Measurements from ENCODE around the gene NOTCH3. TPM values are rescaled to one million over a fixed set of nuclear protein-coding genes. Genes with fewer than 3 reads are reported as not detected.

Gene NOTCH3
- total RNA-seq, 1 experiment from 2014 or later: 1.9 TPM

GRCh38 chr19:15180451-15181390 is 20.1 kb downstream of the NOTCH3 start:
- in situ Hi-C loops (cut with HindIII; ENCODE audit: low pct_unique_long_range_greater_than_20kb, low sequenced_read_pairs): no loop called here
- no peak for DNase-seq (ENCODE audit: low read depth, low spot score)

- in situ Hi-C loops (cut with HindIII; ENCODE audit: low pct_unique_long_range_greater_than_20kb, low sequenced_read_pairs): no loop called here
Measured at GRCh38 chr19:15178629-15179308, 22.0 kb downstream of the NOTCH3 start.

DNA sequence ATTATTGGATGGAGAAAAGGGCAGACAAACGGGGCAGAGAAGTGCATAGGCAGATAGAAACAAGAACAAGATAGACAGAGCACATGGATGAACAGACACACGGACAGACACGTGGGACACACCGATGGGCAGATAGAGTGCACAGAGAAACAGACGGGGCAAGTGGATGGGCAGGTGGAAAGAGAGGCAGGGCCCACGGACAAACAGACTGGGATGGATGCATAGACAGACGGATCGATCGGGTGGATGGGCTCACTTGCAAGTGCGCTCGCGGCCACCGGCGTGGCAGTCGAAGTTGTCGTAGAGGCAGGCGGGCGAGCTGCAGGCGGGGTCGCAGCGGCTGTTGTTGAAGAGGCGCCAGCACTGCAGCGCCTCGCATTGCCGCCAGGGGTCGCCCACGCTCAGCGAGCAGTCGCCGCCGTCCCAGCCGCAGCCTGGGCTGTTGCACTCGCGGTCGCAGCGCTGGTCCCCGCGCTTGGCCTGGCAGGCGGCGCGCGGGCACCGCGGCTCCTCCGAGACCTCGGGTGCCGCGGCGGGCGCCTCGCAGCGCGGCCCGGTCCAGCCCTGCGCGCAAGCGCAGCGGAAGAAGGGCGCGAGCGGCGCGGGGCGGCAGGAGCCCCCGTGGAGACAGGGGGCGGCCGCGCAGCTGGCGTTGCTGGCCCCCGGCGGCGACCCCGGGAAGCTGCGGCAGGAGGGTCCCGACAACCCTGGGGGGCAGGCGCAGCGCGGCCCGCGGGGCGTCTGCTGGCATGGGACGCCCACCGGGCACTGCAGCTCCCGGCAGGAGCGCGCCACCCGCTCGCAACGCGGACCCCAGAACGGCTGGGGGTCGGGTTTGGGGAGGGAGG is 23.3 kb downstream of the NOTCH3 start:
- in situ Hi-C loops (cut with HindIII; ENCODE audit: low pct_unique_long_range_greater_than_20kb, low sequenced_read_pairs): no loop called here

More at GRCh38 chr19:15178629-15179308, 22.0 kb downstream of the NOTCH3 start:
- DNase-seq (ENCODE audit: low read depth, low spot score): no peak

DNA sequence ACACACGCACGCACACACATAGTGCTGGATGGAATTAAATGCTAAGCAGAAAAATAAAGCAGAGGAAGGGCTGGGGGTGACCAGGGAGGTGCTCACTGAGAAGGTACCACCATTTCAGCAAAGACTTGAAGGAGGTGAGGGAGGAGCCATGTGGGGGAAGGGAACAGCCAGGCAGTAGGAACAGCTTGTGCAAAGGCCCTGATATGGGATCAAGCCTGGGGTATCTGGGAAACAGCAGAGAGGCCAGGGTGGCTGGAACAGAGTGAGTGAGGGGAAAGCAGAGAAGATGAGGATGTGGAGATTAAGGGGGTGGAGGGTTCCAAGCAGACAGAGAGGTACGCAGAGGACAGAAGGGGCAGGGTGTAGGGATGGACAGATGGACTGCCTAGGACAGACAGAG is 25.2 kb downstream of the NOTCH3 start:
- in situ Hi-C loops (cut with HindIII; ENCODE audit: low pct_unique_long_range_greater_than_20kb, low sequenced_read_pairs): no loop called here

More for the DNA sequence above, 23.3 kb downstream of the NOTCH3 start:
- peak; percentile 66 for DNase-seq (ENCODE audit: low read depth, low spot score)

GRCh38 chr19:15173746-15174404 is 26.9 kb downstream of the NOTCH3 start:
- in situ Hi-C loops (cut with HindIII; ENCODE audit: low pct_unique_long_range_greater_than_20kb, low sequenced_read_pairs): no loop called here
- DNase-seq (ENCODE audit: low read depth, low spot score): peak; percentile 55

More for the DNA sequence above, 25.2 kb downstream of the NOTCH3 start:
- DNase-seq (ENCODE audit: low read depth, low spot score): no peak

GRCh38 chr19:15170345-15170744 is 30.4 kb downstream of the NOTCH3 start:
- no peak for DNase-seq (ENCODE audit: low read depth, low spot score)
- in situ Hi-C loops (cut with HindIII; ENCODE audit: low pct_unique_long_range_greater_than_20kb, low sequenced_read_pairs): no loop called here

DNA sequence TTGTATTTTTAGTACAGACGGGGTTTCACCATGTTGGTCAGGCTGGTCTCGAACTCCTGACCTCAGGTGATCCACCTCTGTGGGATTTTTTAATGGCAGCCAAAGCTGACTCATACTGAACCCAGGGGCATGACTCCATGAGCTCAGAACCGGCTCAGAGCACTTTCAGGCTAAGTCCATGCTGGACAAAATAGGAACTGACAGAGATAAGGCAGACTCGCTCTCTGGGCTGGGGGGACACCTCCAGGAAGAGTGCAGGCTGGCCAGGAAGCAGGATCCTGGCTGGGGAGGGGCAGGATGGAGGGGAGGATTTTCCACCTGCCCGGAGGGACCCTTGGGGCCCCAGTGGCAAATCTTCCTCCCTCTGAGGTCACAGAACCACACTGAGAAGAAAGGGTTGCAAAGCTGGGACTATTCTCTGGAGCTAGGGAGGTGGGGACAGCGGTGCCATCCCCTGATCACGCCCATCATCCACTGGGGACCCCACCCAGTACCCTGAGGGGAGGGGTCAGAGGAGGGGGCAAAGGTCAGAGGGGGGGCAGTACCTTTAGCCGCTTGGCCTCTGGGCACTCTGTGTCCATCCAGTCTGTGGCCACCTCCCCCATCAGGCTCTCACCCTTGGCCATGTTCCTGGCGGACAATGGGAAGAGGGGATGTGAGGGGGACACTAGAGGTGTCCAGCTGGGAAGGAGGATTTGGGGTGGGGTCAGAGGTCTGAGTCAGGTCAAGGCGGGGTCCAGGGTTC is 31.1 kb downstream of the NOTCH3 start:
- DNase-seq (ENCODE audit: low read depth, low spot score): no peak
- in situ Hi-C loops (cut with HindIII; ENCODE audit: low pct_unique_long_range_greater_than_20kb, low sequenced_read_pairs): no loop called here

DNA sequence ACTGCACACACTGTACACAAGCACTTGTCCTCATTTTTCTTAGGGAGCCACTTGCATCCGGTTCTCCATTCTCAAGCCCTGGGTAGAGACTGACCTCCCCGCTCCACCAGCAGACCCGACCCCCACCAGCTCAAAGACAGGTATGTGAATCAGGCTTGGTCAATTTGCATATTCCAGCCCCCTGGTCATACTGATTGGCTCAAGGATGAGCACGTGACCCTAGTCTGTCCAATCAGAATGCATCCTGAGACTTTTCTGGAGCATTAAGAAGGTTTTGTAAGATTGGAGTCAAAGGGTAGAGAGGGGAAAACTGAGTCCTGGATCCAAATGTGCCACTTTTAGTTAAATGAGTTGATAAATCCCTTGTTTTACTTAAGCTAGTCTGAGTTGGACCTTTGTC is 34.1 kb downstream of the NOTCH3 start:
- in situ Hi-C loops (cut with HindIII; ENCODE audit: low pct_unique_long_range_greater_than_20kb, low sequenced_read_pairs): no loop called here
- DNase-seq (ENCODE audit: low read depth, low spot score): no peak

- in situ Hi-C loops (cut with HindIII; ENCODE audit: low pct_unique_long_range_greater_than_20kb, low sequenced_read_pairs): no loop called here
- peak; percentile 64 for DNase-seq (ENCODE audit: low read depth, low spot score)
Measured at GRCh38 chr19:15161028-15161984, 39.5 kb downstream of the NOTCH3 start.

- peak; percentile 4 for DNase-seq (ENCODE audit: low read depth, low spot score)
- in situ Hi-C loops (cut with HindIII; ENCODE audit: low pct_unique_long_range_greater_than_20kb, low sequenced_read_pairs): no loop called here
Measured at GRCh38 chr19:15159251-15159650, 41.5 kb downstream of the NOTCH3 start.

DNA sequence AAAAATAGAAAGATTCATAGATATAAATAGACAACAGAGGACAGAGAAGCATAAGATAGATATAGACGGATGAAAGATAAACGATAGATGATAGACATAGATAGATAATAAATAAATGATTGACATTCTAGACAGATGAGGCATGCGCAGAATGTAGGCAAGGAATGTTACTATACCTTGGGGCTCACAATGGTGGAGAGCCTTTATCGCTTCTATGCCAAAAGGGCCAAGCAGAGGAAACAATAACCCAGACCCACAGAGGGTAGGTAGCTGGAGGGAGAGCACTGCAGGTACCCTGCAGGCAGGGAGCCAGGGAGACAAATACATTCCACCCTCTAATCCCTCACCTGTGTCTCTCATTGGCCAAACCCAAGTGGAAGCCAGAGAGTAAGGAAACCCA is 44.4 kb downstream of the NOTCH3 start:
- DNase-seq (ENCODE audit: low read depth, low spot score): no peak
- in situ Hi-C loops (cut with HindIII; ENCODE audit: low pct_unique_long_range_greater_than_20kb, low sequenced_read_pairs): no loop called here

- in situ Hi-C loops (cut with HindIII; ENCODE audit: low pct_unique_long_range_greater_than_20kb, low sequenced_read_pairs): no loop called here
- DNase-seq (ENCODE audit: low read depth, low spot score): no peak
Measured at GRCh38 chr19:15155296-15155695, 45.5 kb downstream of the NOTCH3 start.

DNA sequence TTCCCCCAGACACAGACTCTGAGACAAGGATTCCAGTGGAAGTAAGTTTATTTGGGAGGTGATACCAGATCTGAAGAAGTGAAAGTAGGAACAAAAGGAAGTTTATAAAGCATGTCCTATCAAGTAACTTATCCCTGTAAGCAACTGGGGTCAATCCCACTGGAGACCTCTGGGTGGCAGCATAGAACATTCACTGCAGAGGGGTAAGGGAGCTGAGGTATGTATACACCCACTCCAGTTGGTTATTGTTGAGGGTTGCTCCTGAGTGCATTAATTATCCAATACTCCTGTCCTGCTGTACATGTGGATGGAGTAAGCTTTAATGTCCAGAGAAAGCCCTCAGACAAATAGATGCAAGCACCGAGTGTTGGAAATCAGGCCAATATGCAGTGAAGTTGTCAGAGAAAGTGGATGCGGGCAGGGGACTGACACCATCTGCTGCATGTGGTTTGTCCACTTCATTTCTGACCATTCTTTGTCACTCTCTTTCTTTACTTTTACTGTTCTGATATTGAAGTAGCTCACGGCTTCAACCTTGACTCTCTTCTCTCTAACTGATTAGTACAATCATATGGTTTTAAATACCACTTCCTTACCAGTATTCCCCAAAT is 46.7 kb downstream of the NOTCH3 start:
- peak; percentile 55 for DNase-seq (ENCODE audit: low read depth, low spot score)
- in situ Hi-C loops (cut with HindIII; ENCODE audit: low pct_unique_long_range_greater_than_20kb, low sequenced_read_pairs): no loop called here

- in situ Hi-C loops (cut with HindIII; ENCODE audit: low pct_unique_long_range_greater_than_20kb, low sequenced_read_pairs): no loop called here
- no peak for DNase-seq (ENCODE audit: low read depth, low spot score)
Measured at GRCh38 chr19:15149737-15150136, 51.1 kb downstream of the NOTCH3 start.

- in situ Hi-C loops (cut with HindIII; ENCODE audit: low pct_unique_long_range_greater_than_20kb, low sequenced_read_pairs): no loop called here
- DNase-seq (ENCODE audit: low read depth, low spot score): no peak
Measured at GRCh38 chr19:15147090-15147489, 53.7 kb downstream of the NOTCH3 start.

All from SK-MEL-5 (cell line).